ENCODE results near the gene PCGF3.

The PCGF3 gene

GRCh38 chr4:677431-678293 lies 28.0 kb upstream of the PCGF3 start:
- no peak for TF ChIP-seq EZH2phosphoT487 (conservative IDR thresholded peaks at IDR 0.05; ENCODE audit: low read length)
- TF ChIP-seq CTCF (IDR thresholded peaks at IDR 0.05; ENCODE audit: insufficient read depth, low read length, poor library complexity, severe bottlenecking), result no peak
- peak overlapping the region; percentile 98 for H3K27ac ChIP-seq (ENCODE audit: low read depth, low read length)

GRCh38 chr4:678331-679103 lies 27.1 kb upstream of the PCGF3 start:
- Histone ChIP-seq H3F3A (ENCODE audit: insufficient read depth) (peaks cover 32% of the 10 kb centered on the region), H3K79me2 (ENCODE audit: insufficient read depth, low read length) (peaks cover 3% of the 10 kb centered on the region), H3K4me2 (ENCODE audit: low read depth, low read length, poor library complexity, severe bottlenecking) (peak overlapping the region; percentile 69), H2AFZ (ENCODE audit: low read depth, low read length, severe bottlenecking) (no peak overlapping the region), H4K20me1 (ENCODE audit: low read depth, low read length) (no peaks in the 10 kb centered on the region), H3K9me3 (ENCODE audit: insufficient read depth, low read length) (no peaks in the 10 kb centered on the region), H3K36me3 (ENCODE audit: low read length) (no peaks in the 10 kb centered on the region), H3K27me3 (ENCODE audit: low read length) (no peaks in the 10 kb centered on the region), H3K27ac (ENCODE audit: low read depth, low read length) (peak overlapping the region; percentile 98), H3K4me3 (ENCODE audit: insufficient read depth, low read length, poor library complexity, severe bottlenecking) (no peak overlapping the region), H3K9ac (ENCODE audit: low read length) (peak overlapping the region; percentile 89), H3K9me2 (replicated peaks; ENCODE audit: insufficient read depth, low read length) (no peaks in the 10 kb centered on the region)
- TF ChIP-seq CTCF (IDR thresholded peaks at IDR 0.05; ENCODE audit: insufficient read depth, low read length, poor library complexity, severe bottlenecking) (no peak), EZH2phosphoT487 (conservative IDR thresholded peaks at IDR 0.05; ENCODE audit: low read length) (no peak)

More at GRCh38 chr4:677431-678293, 28.0 kb upstream of the PCGF3 start:
- Histone ChIP-seq H3K27me3 (ENCODE audit: low read length) (no peaks in the 10 kb centered on the region), H3K36me3 (ENCODE audit: low read length) (no peaks in the 10 kb centered on the region), H3K4me2 (ENCODE audit: low read depth, low read length, poor library complexity, severe bottlenecking) (peak overlapping the region; percentile 69), H3K4me3 (ENCODE audit: insufficient read depth, low read length, poor library complexity, severe bottlenecking) (peak overlapping the region; percentile 19), H3F3A (ENCODE audit: insufficient read depth) (peaks cover 32% of the 10 kb centered on the region), H3K9ac (ENCODE audit: low read length) (peak overlapping the region; percentile 89), H3K9me2 (replicated peaks; ENCODE audit: insufficient read depth, low read length) (no peaks in the 10 kb centered on the region), H4K20me1 (ENCODE audit: low read depth, low read length) (no peaks in the 10 kb centered on the region), H3K79me2 (ENCODE audit: insufficient read depth, low read length) (peaks cover 10% of the 10 kb centered on the region), H2AFZ (ENCODE audit: low read depth, low read length, severe bottlenecking) (no peak overlapping the region), H3K9me3 (ENCODE audit: insufficient read depth, low read length) (no peaks in the 10 kb centered on the region)

GRCh38 chr4:679104-679481 lies 26.5 kb upstream of the PCGF3 start:
- H3K9me2 ChIP-seq (replicated peaks; ENCODE audit: insufficient read depth, low read length), result no peaks in the 10 kb centered on the region
- no peaks in the 10 kb centered on the region for H3K9me3 ChIP-seq (ENCODE audit: insufficient read depth, low read length)
- H3K9ac ChIP-seq (ENCODE audit: low read length), result peak overlapping the region; percentile 89; the same call in 1 of the 2 replicates
- H3K27me3 ChIP-seq (ENCODE audit: low read length), result no peaks in the 10 kb centered on the region
- no peak for TF ChIP-seq CTCF (IDR thresholded peaks at IDR 0.05; ENCODE audit: insufficient read depth, low read length, poor library complexity, severe bottlenecking)
- no peak for TF ChIP-seq EZH2phosphoT487 (conservative IDR thresholded peaks at IDR 0.05; ENCODE audit: low read length)
- H3K79me2 ChIP-seq (ENCODE audit: insufficient read depth, low read length), result no peaks in the 10 kb centered on the region
- H3F3A ChIP-seq (ENCODE audit: insufficient read depth), result peaks cover 32% of the 10 kb centered on the region
- no peak overlapping the region for H3K4me3 ChIP-seq (ENCODE audit: insufficient read depth, low read length, poor library complexity, severe bottlenecking)
- H2AFZ ChIP-seq (ENCODE audit: low read depth, low read length, severe bottlenecking), result no peak overlapping the region
- peak overlapping the region; percentile 69 for H3K4me2 ChIP-seq (ENCODE audit: low read depth, low read length, poor library complexity, severe bottlenecking)
- no peaks in the 10 kb centered on the region for H3K36me3 ChIP-seq (ENCODE audit: low read length)
- H3K27ac ChIP-seq (ENCODE audit: low read depth, low read length), result no peak overlapping the region
- H4K20me1 ChIP-seq (ENCODE audit: low read depth, low read length), result no peaks in the 10 kb centered on the region
